Keratinocyte (primary cell): ENCODE results near the gene SEC22A. TPM values are rescaled to one million over a fixed set of nuclear protein-coding genes. Genes with fewer than 3 reads are reported as not detected.

ENCODE experiments used
- DNase-seq: peaks from one replicate; pipeline ENCODE4 v3.0.0-alpha.2; 2011; ENCODE audit warnings: low read depth, missing footprints, low spot score
- FAIRE-seq: peaks from 2 replicates; lab custom pipeline; 2011; peaks lifted over from hg19 to GRCh38; lab: Jason Lieb, UNC
- H2AFZ ChIP-seq: 2 replicates; pipeline ENCODE4 v1.6.0; 2012; ENCODE audit warnings: low read length, control low read depth, inconsistent platforms; ENCODE audit not compliant: control insufficient read depth
- H3K27ac ChIP-seq: 2 replicates; pipeline ENCODE4 v1.5.1; 2011; ENCODE audit warnings: low read length; ENCODE audit not compliant: control insufficient read depth, insufficient read depth
- H3K27me3 ChIP-seq: 3 replicates; pipeline ENCODE4 v1.6.0; 2011; ENCODE audit warnings: low read length; ENCODE audit not compliant: control insufficient read depth, insufficient read depth; ENCODE audit errors: extremely low read depth
- H3K36me3 ChIP-seq, 2 experiments: 2 replicates in 1 of 2; 3 replicates in 1 of 2; pipeline ENCODE4 v1.5.1; 2011; ENCODE audit warnings: low read length in 2 of 2, mild to moderate bottlenecking in 1 of 2; ENCODE audit not compliant: control insufficient read depth in 2 of 2, insufficient read depth in 2 of 2; ENCODE audit errors: extremely low read depth in 1 of 2
- H3K4me1 ChIP-seq: 3 replicates; pipeline ENCODE4 v1.5.1; 2011; ENCODE audit warnings: low read length; ENCODE audit not compliant: control insufficient read depth, insufficient read depth; ENCODE audit errors: extremely low read depth
- H3K4me2 ChIP-seq: 3 replicates; pipeline ENCODE4 v1.6.0; 2011; ENCODE audit warnings: low read depth, low read length; ENCODE audit not compliant: control insufficient read depth, insufficient read depth; ENCODE audit errors: extremely low read depth
- H3K4me3 ChIP-seq, 3 experiments: fragments of 200-600 bp in 1 of 3; sonication (generic) in 1 of 3; 2 replicates in 2 of 3; 3 replicates in 1 of 3; pipeline ENCODE4 v1.5.1; 2011 to 2016; ENCODE audit warnings: low read length in 3 of 3, mild to moderate bottlenecking in 3 of 3, control low read depth in 2 of 3, inconsistent platforms in 1 of 3, low read depth in 1 of 3, mixed read lengths in 1 of 3, mixed run types in 1 of 3, moderate library complexity in 1 of 3; ENCODE audit not compliant: control insufficient read depth in 2 of 3, insufficient read depth in 2 of 3; ENCODE audit errors: extremely low read depth in 1 of 3
- H3K79me2 ChIP-seq: 2 replicates; pipeline ENCODE4 v1.6.0; 2012; ENCODE audit warnings: low read length; ENCODE audit not compliant: control insufficient read depth, insufficient read depth
- H3K9ac ChIP-seq: 3 replicates; pipeline ENCODE4 v1.6.0; 2011; ENCODE audit warnings: low read length; ENCODE audit not compliant: control insufficient read depth, insufficient read depth; ENCODE audit errors: extremely low read depth
- H3K9me1 ChIP-seq: 3 replicates; pipeline ENCODE4 v1.6.0; 2011; ENCODE audit warnings: low read length; ENCODE audit not compliant: control insufficient read depth, insufficient read depth; ENCODE audit errors: extremely low read depth
- H3K9me3 ChIP-seq: 2 replicates; pipeline ENCODE4 v1.5.1; 2012; ENCODE audit warnings: low read depth, low read length; ENCODE audit not compliant: control insufficient read depth
- H4K20me1 ChIP-seq: 3 replicates; pipeline ENCODE4 v1.6.0; 2011; ENCODE audit warnings: low read length; ENCODE audit not compliant: control insufficient read depth, insufficient read depth; ENCODE audit errors: extremely low read depth
- CTCF ChIP-seq, 3 experiments: IDR thresholded peaks in 1 of 3; conservative IDR thresholded peaks in 1 of 3; optimal IDR thresholded peaks in 1 of 3; 2 replicates in 2 of 3; 3 replicates in 1 of 3; pipeline versions ENCODE3 to v1.5.1; 2011; ENCODE audit warnings: low read length in 3 of 3, mild to moderate bottlenecking in 3 of 3, moderate library complexity in 2 of 3, control low read depth in 1 of 3, inconsistent platforms in 1 of 3; ENCODE audit not compliant: insufficient read depth in 2 of 3; ENCODE audit errors: extremely low read depth in 1 of 3
- EZH2 ChIP-seq: IDR thresholded peaks from one replicate; pipeline ENCODE4 v1.6.1; 2012; ENCODE audit warnings: inconsistent platforms, mild to moderate bottlenecking, low read length, moderate library complexity
- dilution Hi-C: fragments of 300-500 bp; cut with MboI; formaldehyde crosslinking; loops from one replicate; pipeline ENCODE4 v1.7.0; 2020; ENCODE audit warnings: low sequenced_read_pairs; ENCODE audit not compliant: extremely low pct_ligation_motif_present
- polyA plus RNA-seq, 5 experiments: library from polyadenylated mRNA; depleted of rRNA in 3 of 5; stranded (reverse) in 3 of 5; stranded (forward) in 1 of 5; unstranded in 1 of 5; fragments of >200 nt; gene quantifications; 1 replicate in 1 of 5; 2 replicates in 3 of 5; 3 replicates in 1 of 5; pipeline versions ENCODE4 v1.2.1 to v1.2.3, GENCODE V29; 2011 to 2012; ENCODE audit warnings: missing spikeins in 2 of 5, low read depth in 1 of 5, low replicate concordance in 1 of 5

The SEC22A gene
- polyA plus RNA-seq, 1 donor (not counting 4 experiments of a cell fraction or from before 2014, with no cell fraction given) = 32.9 TPM

- H3K9me3 ChIP-seq = no peaks in the 10 kb centered on the region
- H3K4me1 ChIP-seq = no peaks in the 10 kb centered on the region
- no peaks in the 10 kb centered on the region for H3K27me3 ChIP-seq
- no peak overlapping the region for H2AFZ ChIP-seq
- H3K9ac ChIP-seq = no peak overlapping the region
- H3K4me2 ChIP-seq = no peak overlapping the region
- DNase-seq (no peak), FAIRE-seq (no peak)
- peaks cover 7% of the 10 kb centered on the region in 2 experiments for H3K36me3 ChIP-seq
- TF ChIP-seq EZH2 (no peak), CTCF (optimal IDR thresholded peaks at IDR 0.05 in 1 of 3, IDR thresholded peaks at IDR 0.05 in 1 of 3, conservative IDR thresholded peaks at IDR 0.05 in 1 of 3; ENCODE audit: extremely low read depth in 1 of 3, insufficient read depth in 2 of 3, low read length in 3 of 3) (no peak)
- H3K79me2 ChIP-seq = no peaks in the 10 kb centered on the region
- dilution Hi-C loops = no loop called here
- no peak overlapping the region for H3K4me3 ChIP-seq
- no peaks in the 10 kb centered on the region for H3K9me1 ChIP-seq
- H4K20me1 ChIP-seq = no peaks in the 10 kb centered on the region
- H3K27ac ChIP-seq = no peak overlapping the region
These were observed 32.2 kb upstream of the SEC22A start for GRCh38 chr3:123169492-123169929.

GRCh38 chr3:123169930-123170329, 31.8 kb upstream of the SEC22A start:
- dilution Hi-C loops = no loop called here
- DNase-seq = no peak
- Histone ChIP-seq H3K36me3 (peaks cover 5 to 7% of the 10 kb centered on the region in 2 experiments), H3K4me1 (no peaks in the 10 kb centered on the region), H3K9me3 (no peaks in the 10 kb centered on the region), H3K4me2 (no peak overlapping the region), H3K27ac (no peak overlapping the region), H3K27me3 (no peaks in the 10 kb centered on the region), H3K79me2 (no peaks in the 10 kb centered on the region), H3K9me1 (no peaks in the 10 kb centered on the region), H3K4me3 (no peak overlapping the region), H2AFZ (no peak overlapping the region), H4K20me1 (no peaks in the 10 kb centered on the region), H3K9ac (no peak overlapping the region)
- TF ChIP-seq CTCF (optimal IDR thresholded peaks at IDR 0.05 in 1 of 3, IDR thresholded peaks at IDR 0.05 in 1 of 3, conservative IDR thresholded peaks at IDR 0.05 in 1 of 3; ENCODE audit: extremely low read depth in 1 of 3, insufficient read depth in 2 of 3, low read length in 3 of 3) (no peak), EZH2 (no peak)
- FAIRE-seq = no peak
